ENCODE results near the gene PVR. TPM values are rescaled to one million over a fixed set of nuclear protein-coding genes. Genes with fewer than 3 reads are reported as not detected.
A peak's percentile ranks its signal among the peaks of the same experiment; 100 is the strongest.

The PVR gene
- total and polyA plus RNA-seq, 10 of the 15 experiments (the other 5 are each of a cell fraction or from before 2014, with no cell fraction given) = 0.07 to 4.0 (median 1.9) TPM

GRCh38 chr19:44657211-44657921 lies 13.7 kb downstream of the PVR start:
- Histone ChIP-seq H3K36me3 (ENCODE audit: control insufficient read depth in 2 of 2, insufficient read depth in 2 of 2, low read length in 1 of 2) (no peaks in the 10 kb centered on the region), H3K9ac (ENCODE audit: control insufficient read depth, insufficient read depth, low read length) (no peak overlapping the region), H3K4me2 (ENCODE audit: control insufficient read depth, insufficient read depth) (no peak overlapping the region), H3K79me2 (ENCODE audit: control insufficient read depth, insufficient read depth, low read length) (no peaks in the 10 kb centered on the region), H3K4me1 (ENCODE audit: control insufficient read depth, insufficient read depth, low read length) (no peaks in the 10 kb centered on the region; the same call in 1 of the 2 replicates), H3K9me3 (replicated peaks; ENCODE audit: control insufficient read depth, insufficient read depth, low read length) (no peaks in the 10 kb centered on the region), H3K27me3 (replicated peaks in 1 of 2; ENCODE audit: control insufficient read depth in 2 of 2, insufficient read depth in 2 of 2, low read length in 1 of 2) (no peaks in the 10 kb centered on the region), H2AFZ (ENCODE audit: control insufficient read depth, low read depth, low read length) (no peak overlapping the region), H3K27ac (ENCODE audit: control insufficient read depth, insufficient read depth) (no peak overlapping the region), H3K4me3 (no peak overlapping the region), H4K20me1 (ENCODE audit: control insufficient read depth, insufficient read depth) (no peaks in the 10 kb centered on the region)
- CTCF ChIA-PET = interaction anchor here (0.6 to 4.9 kb wide), 28 partner anchors 8 to 259 kb away, joined by 3 to 59 read pairs (median 5); no protein-coding TSS in a partner anchor
- POLR2A ChIA-PET = no interaction called here
- in situ Hi-C loops (cut with MboI) = loop anchor here (5.0 kb wide), 1 partner anchor 85 kb away; no protein-coding TSS in a partner anchor
- 16% methylated on average over 25 of the region's 25 CpGs for WGBS (ENCODE audit: insufficient coverage, insufficient replicate concordance, low lambda C conversion rate, missing lambda C conversion rate)
- DNase-seq (ENCODE audit: low read depth, low spot score) = no peak
- SMC1A ChIA-PET (ENCODE audit: uncharacterized antibody, unreplicated experiment) = interaction anchor here (0.7 to 3.8 kb wide), 8 partner anchors 25 to 114 kb away, joined by 3 to 37 read pairs (median 4); no protein-coding TSS in a partner anchor
- intact Hi-C loops (cut with micrococcal nuclease; ENCODE audit: unreplicated experiment) = loop anchor here (5.0 to 10.0 kb wide), 3 partner anchors 85 to 187 kb away; partner anchors contain the start of genes CBLC and NECTIN2
- RAD21 ChIA-PET (ENCODE audit: unreplicated experiment) = interaction anchor here (0.9 to 4.0 kb wide), 4 partner anchors 67 to 114 kb away, joined by 4 to 33 read pairs (median 6); no protein-coding TSS in a partner anchor
- no TSS peak for BruUV-seq (replicated peaks)
- peak; percentile 69 for FAIRE-seq
- peak; percentile 85 for ATAC-seq
- TF ChIP-seq PRDM15 (CRISPR knock-in tag; IDR thresholded peaks at IDR 0.05) = no peak
- peak in 1 of 2 experiments; percentile 38; a peak in 1 of 3 replicates for TF ChIP-seq EGR1 (IDR thresholded peaks at IDR 0.05; ENCODE audit: borderline replicate concordance in 1 of 2, low read depth in 2 of 2, low read length in 2 of 2)
- peak; percentile 50 for TF ChIP-seq RAD21 (IDR thresholded peaks at IDR 0.05; ENCODE audit: insufficient read depth, low read depth, low read length)
- peak; percentile 40 for TF ChIP-seq USF1 (IDR thresholded peaks at IDR 0.05; ENCODE audit: borderline replicate concordance, extremely low read length, insufficient read depth, low read depth, low read length)
- no peak for TF ChIP-seq MAX (IDR thresholded peaks at IDR 0.05; ENCODE audit: low read depth, low read length)
- no peak for TF ChIP-seq TCF12 (IDR thresholded peaks at IDR 0.05; ENCODE audit: low read depth, low read length)
- TF ChIP-seq ZNF274 (IDR thresholded peaks at IDR 0.05; ENCODE audit: insufficient read depth, insufficient read length) = no peak
- no peak for TF ChIP-seq HDAC6 (IDR thresholded peaks at IDR 0.05; ENCODE audit: unreplicated experiment)
- TF ChIP-seq SMC3 (IDR thresholded peaks at IDR 0.05; ENCODE audit: borderline replicate concordance, low read length) = peak; percentile 66
- TF ChIP-seq YY1 (IDR thresholded peaks at IDR 0.05; ENCODE audit: low read depth, low read length) = 0 out of 2 replicates have a peak, but pooled peaks have one; percentile 38
- no peak for TF ChIP-seq NR2C2 (IDR thresholded peaks at IDR 0.05; ENCODE audit: borderline replicate concordance, control insufficient read depth, insufficient read length, low read depth)
- TF ChIP-seq PAX8 (IDR thresholded peaks at IDR 0.05) = no peak
- TF ChIP-seq BCL3 (IDR thresholded peaks at IDR 0.05; ENCODE audit: borderline replicate concordance, insufficient read depth, low read depth, low read length, poor library complexity, severe bottlenecking) = no peak
- peak; percentile 3; the same call in 1 of the 2 replicates for TF ChIP-seq USF2 (IDR thresholded peaks at IDR 0.05; ENCODE audit: borderline replicate concordance, low read depth, low read length)
- TF ChIP-seq SMAD5 (IDR thresholded peaks at IDR 0.05; ENCODE audit: low read depth) = no peak
